KMS-11 (cell line): Measurements from ENCODE around the gene OSBPL10.

ENCODE experiments used
- H2AFZ ChIP-seq: fragments of 200-600 bp; sonication (generic); 2 replicates; pipeline ENCODE4 v1.6.1; 2016; ENCODE audit warnings: antibody characterized with exemption, mixed run types, low read depth
- H3K27ac ChIP-seq: fragments of 200-600 bp; sonication (generic); 2 replicates; pipeline ENCODE4 v1.6.1; 2016; ENCODE audit warnings: mild to moderate bottlenecking, mixed run types
- H3K27me3 ChIP-seq: fragments of 200-600 bp; sonication (generic); 2 replicates; pipeline ENCODE4 v1.6.1; 2017; ENCODE audit warnings: mild to moderate bottlenecking, low read depth, mixed run types, moderate library complexity; ENCODE audit not compliant: insufficient read depth
- H3K36me3 ChIP-seq: fragments of 200-600 bp; sonication (generic); 2 replicates; pipeline ENCODE4 v1.6.1; 2017; ENCODE audit warnings: mild to moderate bottlenecking, mixed run types; ENCODE audit not compliant: insufficient read depth
- H3K4me1 ChIP-seq: fragments of 200-600 bp; sonication (generic); 2 replicates; pipeline ENCODE4 v1.6.1; 2016; ENCODE audit warnings: mild to moderate bottlenecking, low read depth, mixed run types; ENCODE audit not compliant: poor library complexity, severe bottlenecking
- H3K4me2 ChIP-seq: fragments of 200-600 bp; sonication (generic); 2 replicates; pipeline ENCODE4 v1.7.0; 2016; ENCODE audit warnings: mild to moderate bottlenecking, mixed run types
- H3K4me3 ChIP-seq: fragments of 200-600 bp; sonication (generic); IDR thresholded peaks from 2 replicates; pipeline ENCODE4 v1.6.1; 2017; ENCODE audit warnings: low read depth, low read length, mixed read lengths; ENCODE audit not compliant: insufficient read depth
- H3K79me2 ChIP-seq: fragments of 200-600 bp; sonication (generic); 2 replicates; pipeline ENCODE4 v1.6.1; 2016; ENCODE audit warnings: low read depth, mixed run types; ENCODE audit not compliant: insufficient read depth
- H3K9ac ChIP-seq: fragments of 200-600 bp; sonication (generic); 2 replicates; pipeline ENCODE4 v1.6.1; 2016; ENCODE audit warnings: mild to moderate bottlenecking, mixed run types
- H4K20me1 ChIP-seq: fragments of 200-600 bp; sonication (generic); 2 replicates; pipeline ENCODE4 v1.6.1; 2016; ENCODE audit warnings: mild to moderate bottlenecking, mixed run types; ENCODE audit not compliant: insufficient read depth
- TF ChIP-seq, protein P1 (sequence below): fragments of 200-600 bp; sonication (generic); conservative IDR thresholded peaks from 2 replicates; pipeline ENCODE4 v1.6.1; 2017; ENCODE audit warnings: low read depth, mild to moderate bottlenecking, antibody characterized with exemption, low read length, moderate library complexity, mixed read lengths

OSBPL10 gene

DNA sequence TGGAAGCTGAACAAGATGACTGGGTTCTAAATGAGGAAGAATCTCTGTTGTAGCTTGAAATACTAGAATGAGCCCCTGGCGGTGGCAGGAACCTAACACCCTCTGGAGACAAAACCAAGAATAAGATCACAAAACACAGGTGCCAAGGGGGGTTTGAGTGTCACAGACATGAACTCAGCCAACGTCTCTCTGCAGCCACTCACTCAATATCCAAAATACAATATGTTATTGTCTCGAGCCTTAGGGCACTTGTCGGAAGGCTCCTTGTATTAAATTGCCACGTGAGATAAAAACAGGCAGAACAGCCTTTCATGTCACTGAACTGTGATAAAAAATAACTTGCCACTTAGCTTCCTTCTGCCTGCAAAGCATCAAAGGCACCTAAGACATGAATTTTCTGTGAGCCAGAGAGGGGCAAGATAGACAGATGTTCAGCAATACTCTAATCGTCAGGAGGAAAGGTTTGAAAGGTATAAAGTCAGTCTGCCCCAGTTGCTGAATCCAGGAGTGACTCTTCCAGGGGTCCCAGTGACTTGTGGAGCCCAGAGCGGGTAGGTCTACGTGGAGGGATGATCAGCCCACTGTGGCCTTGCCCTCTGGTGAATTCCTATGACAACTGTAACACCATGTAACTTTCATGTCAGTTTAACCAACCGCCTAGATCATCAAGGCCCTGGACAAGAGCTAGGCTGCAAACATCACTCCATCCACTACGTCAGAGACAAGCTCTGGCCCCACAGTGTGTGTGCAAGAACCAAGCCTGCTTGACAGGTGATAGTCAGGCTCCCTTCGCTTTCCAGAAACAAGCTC is 165.2 kb downstream of the OSBPL10 start:
- H3K4me1 ChIP-seq, result no peaks in the 10 kb centered on the region
- no peak overlapping the region for H2AFZ ChIP-seq
- H3K9ac ChIP-seq, result no peak overlapping the region
- no peak overlapping the region for H3K4me3 ChIP-seq
- no peak overlapping the region for H3K27ac ChIP-seq
- TF ChIP-seq, protein P1, sequence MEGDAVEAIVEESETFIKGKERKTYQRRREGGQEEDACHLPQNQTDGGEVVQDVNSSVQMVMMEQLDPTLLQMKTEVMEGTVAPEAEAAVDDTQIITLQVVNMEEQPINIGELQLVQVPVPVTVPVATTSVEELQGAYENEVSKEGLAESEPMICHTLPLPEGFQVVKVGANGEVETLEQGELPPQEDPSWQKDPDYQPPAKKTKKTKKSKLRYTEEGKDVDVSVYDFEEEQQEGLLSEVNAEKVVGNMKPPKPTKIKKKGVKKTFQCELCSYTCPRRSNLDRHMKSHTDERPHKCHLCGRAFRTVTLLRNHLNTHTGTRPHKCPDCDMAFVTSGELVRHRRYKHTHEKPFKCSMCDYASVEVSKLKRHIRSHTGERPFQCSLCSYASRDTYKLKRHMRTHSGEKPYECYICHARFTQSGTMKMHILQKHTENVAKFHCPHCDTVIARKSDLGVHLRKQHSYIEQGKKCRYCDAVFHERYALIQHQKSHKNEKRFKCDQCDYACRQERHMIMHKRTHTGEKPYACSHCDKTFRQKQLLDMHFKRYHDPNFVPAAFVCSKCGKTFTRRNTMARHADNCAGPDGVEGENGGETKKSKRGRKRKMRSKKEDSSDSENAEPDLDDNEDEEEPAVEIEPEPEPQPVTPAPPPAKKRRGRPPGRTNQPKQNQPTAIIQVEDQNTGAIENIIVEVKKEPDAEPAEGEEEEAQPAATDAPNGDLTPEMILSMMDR, result no peak
- no peaks in the 10 kb centered on the region for H4K20me1 ChIP-seq
- no peak overlapping the region for H3K4me2 ChIP-seq
- no peaks in the 10 kb centered on the region for H3K79me2 ChIP-seq
- no peaks in the 10 kb centered on the region for H3K27me3 ChIP-seq
- no peaks in the 10 kb centered on the region for H3K36me3 ChIP-seq

DNA sequence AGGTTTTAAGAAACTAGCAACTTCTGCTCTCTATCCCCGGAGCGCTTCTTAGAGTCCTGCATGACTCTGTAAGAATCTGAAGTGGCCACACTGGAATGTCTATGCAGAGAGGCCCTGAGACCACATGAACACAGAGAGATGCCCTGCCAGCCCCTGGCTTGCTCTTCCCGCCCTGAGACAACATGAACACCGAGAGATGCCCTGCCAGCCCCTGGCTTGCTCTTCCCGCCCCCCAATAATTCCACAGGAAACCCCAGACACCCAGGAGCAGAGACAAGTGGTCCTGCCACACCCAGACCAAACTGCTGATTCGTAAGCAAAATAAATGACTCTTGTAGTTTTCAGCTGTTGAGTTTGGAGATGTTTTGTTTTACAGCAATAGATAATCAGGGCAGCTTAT is 166.1 kb downstream of the OSBPL10 start:
- no peaks in the 10 kb centered on the region for H3K4me1 ChIP-seq
- no peaks in the 10 kb centered on the region for H3K79me2 ChIP-seq
- no peak overlapping the region for H3K27ac ChIP-seq
- H3K27me3 ChIP-seq, result no peaks in the 10 kb centered on the region
- no peak overlapping the region for H3K9ac ChIP-seq
- TF ChIP-seq, protein P1, result no peak
- H3K4me2 ChIP-seq, result no peak overlapping the region
- H4K20me1 ChIP-seq, result no peaks in the 10 kb centered on the region
- no peak overlapping the region for H2AFZ ChIP-seq
- H3K36me3 ChIP-seq, result no peaks in the 10 kb centered on the region
- H3K4me3 ChIP-seq, result no peak overlapping the region

DNA sequence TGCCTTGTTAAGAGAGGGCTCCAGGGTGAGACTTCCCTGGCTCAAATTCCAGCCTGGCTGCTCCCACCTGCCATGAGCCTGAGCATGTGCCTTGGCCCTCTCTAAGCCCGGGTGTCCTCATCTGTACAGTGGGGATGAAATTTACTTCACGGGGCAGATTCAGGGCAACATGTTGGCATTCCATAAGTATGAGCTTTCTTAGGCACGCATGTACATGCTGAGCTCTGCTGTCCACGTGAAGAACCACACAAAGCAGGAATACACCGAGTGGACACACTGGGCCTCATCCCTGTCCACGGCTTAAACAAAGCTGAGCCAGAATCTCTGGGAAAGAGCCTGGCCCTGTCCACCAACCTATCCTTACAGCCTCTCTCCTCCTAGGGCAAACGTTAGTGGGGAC is 167.4 kb downstream of the OSBPL10 start:
- no peak overlapping the region for H3K27ac ChIP-seq
- no peak overlapping the region for H3K4me2 ChIP-seq
- TF ChIP-seq, protein P1, result no peak
- no peak overlapping the region for H3K9ac ChIP-seq
- H2AFZ ChIP-seq, result no peak overlapping the region
- H3K36me3 ChIP-seq, result no peaks in the 10 kb centered on the region
- no peaks in the 10 kb centered on the region for H3K79me2 ChIP-seq
- H3K4me1 ChIP-seq, result no peaks in the 10 kb centered on the region
- H3K27me3 ChIP-seq, result no peaks in the 10 kb centered on the region
- H3K4me3 ChIP-seq, result no peak overlapping the region
- H4K20me1 ChIP-seq, result no peaks in the 10 kb centered on the region

DNA sequence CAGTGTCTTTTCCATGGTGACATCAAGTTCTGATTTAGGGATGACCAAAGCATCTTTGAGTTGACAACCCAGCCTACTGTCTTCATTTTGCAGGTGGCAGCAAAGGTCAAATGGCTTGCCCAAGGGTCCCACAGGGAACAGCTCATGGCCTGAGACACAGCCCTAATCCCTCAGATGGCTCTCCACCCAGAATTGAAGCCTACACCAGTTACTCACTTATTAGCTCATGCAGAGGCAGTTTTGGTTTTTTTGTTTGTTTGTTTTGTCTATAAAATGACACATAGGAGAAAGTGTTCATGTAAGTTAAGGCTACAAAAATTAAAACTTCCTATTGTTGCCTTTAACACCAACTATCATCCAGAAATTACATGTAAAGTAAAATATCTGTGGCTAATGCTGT is 167.9 kb downstream of the OSBPL10 start:
- H3K4me3 ChIP-seq, result no peak overlapping the region
- H3K9ac ChIP-seq, result no peak overlapping the region
- H3K4me1 ChIP-seq, result no peaks in the 10 kb centered on the region
- H3K27ac ChIP-seq, result no peak overlapping the region
- no peaks in the 10 kb centered on the region for H3K36me3 ChIP-seq
- no peaks in the 10 kb centered on the region for H3K79me2 ChIP-seq
- no peak overlapping the region for H3K4me2 ChIP-seq
- no peaks in the 10 kb centered on the region for H4K20me1 ChIP-seq
- H3K27me3 ChIP-seq, result no peaks in the 10 kb centered on the region
- no peak overlapping the region for H2AFZ ChIP-seq
- TF ChIP-seq, protein P1, result no peak
